Adipocyte (in vitro differentiated cells): ENCODE data around the gene NOP10.
"Not testable (repeated sequence)": the region's sequence is repeated elsewhere in the genome, so short reads cannot be mapped to it uniquely, and the experiment has no call there.

Source experiments
- DNase-seq: peaks from one replicate; pipeline ENCODE4 v3.0.0-alpha.2; 2015; ENCODE audit warnings: low read depth
- H3K27me3 ChIP-seq: replicated peaks from 2 replicates; pipeline ENCODE4 v1.7.0; 2013; ENCODE audit warnings: mild to moderate bottlenecking, low read length, moderate library complexity; ENCODE audit not compliant: control insufficient read depth, insufficient read depth
- H3K36me3 ChIP-seq: 2 replicates; pipeline ENCODE4 v1.7.0; 2013; ENCODE audit warnings: low read length, mild to moderate bottlenecking, moderate library complexity; ENCODE audit not compliant: control insufficient read depth, insufficient read depth, severe bottlenecking
- H3K4me1 ChIP-seq: 2 replicates; pipeline ENCODE4 v1.7.0; 2013; ENCODE audit warnings: mild to moderate bottlenecking, low read length, moderate library complexity; ENCODE audit not compliant: control insufficient read depth, insufficient read depth
- H3K4me3 ChIP-seq: 2 replicates; pipeline ENCODE4 v1.7.0; 2013; ENCODE audit warnings: mild to moderate bottlenecking, low read length, moderate library complexity
- H3K9ac ChIP-seq: 2 replicates; pipeline ENCODE4 v1.7.0; 2013; ENCODE audit warnings: mild to moderate bottlenecking, low read length, moderate library complexity
- H3K9me3 ChIP-seq: 2 replicates; pipeline ENCODE4 v1.7.0; 2013; ENCODE audit warnings: mild to moderate bottlenecking, low read length, moderate library complexity; ENCODE audit not compliant: control insufficient read depth

The NOP10 gene

DNA sequence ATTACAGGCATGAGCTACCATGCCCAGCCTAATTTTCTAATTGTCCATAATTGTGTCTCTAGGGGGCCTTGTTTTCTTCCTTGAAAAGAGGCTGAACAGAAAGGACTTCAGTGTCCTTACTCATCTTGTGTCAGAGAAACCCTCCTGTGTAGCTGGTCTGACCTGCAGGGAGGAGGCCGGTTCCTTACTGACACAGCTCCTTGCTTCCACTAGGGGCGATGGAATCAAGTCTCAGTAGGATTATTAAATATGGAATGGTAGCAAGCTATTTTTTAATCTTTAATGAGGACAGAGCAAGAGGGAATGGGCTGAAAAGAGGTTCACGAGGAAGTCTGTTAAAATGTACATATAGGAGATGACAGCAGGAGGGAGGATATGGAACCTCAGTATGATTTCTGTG is 15.4 kb upstream of the NOP10 start:
- Histone ChIP-seq H3K4me1 (no peaks in the 10 kb centered on the region), H3K36me3 (peaks cover 11% of the 10 kb centered on the region), H3K9ac (no peak overlapping the region), H3K9me3 (no peaks in the 10 kb centered on the region), H3K4me3 (no peak overlapping the region), H3K27me3 (no peaks in the 10 kb centered on the region)
- DNase-seq: no peak

DNA sequence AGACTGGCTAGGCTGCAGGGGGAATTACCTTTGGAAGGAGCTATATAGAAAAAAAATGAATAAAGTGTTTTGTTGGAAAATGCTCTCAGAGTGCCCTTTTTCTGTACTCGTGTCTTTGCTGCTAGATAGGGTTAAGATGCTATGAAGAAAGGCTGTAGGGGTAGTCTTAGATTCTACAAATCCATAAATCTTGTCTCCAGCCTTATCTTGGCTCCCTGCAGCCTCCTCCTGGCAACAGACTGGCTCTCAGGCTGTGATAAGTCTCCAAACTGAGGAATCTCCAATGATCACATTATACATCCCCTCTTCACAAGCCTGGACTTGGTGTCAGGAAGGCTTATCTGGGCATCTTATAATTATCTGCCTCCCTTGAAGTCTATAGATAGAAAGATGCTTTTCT is 14.7 kb upstream of the NOP10 start:
- Histone ChIP-seq H3K36me3 (peaks cover 11% of the 10 kb centered on the region), H3K4me1 (no peaks in the 10 kb centered on the region), H3K27me3 (no peaks in the 10 kb centered on the region), H3K9ac (no peak overlapping the region), H3K4me3 (no peak overlapping the region), H3K9me3 (no peaks in the 10 kb centered on the region)
- DNase-seq: no peak

DNA sequence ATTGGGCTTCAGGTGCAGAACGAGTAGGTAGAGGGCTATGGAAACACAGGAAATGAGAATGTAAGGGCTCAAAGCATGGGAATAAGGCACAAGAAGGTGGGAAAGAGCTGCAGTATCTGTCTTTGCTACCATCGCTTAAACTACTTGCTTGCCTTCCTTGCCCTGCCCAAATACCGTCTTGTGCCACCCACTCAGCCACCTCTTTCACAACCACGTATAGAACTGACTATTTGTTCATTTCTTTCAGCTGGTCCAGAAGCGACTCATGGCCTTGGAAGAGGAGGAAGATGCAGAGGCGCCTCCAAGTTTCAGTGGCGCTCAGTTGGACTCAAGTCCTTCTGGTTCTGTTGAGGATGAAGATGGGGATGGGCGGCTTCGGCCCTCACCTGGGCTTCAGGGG is 12.3 kb upstream of the NOP10 start:
- H3K4me1 ChIP-seq: no peaks in the 10 kb centered on the region
- no peaks in the 10 kb centered on the region for H3K9me3 ChIP-seq
- no peak for DNase-seq
- no peaks in the 10 kb centered on the region for H3K27me3 ChIP-seq
- H3K4me3 ChIP-seq: no peak overlapping the region
- peaks cover 8% of the 10 kb centered on the region for H3K36me3 ChIP-seq
- H3K9ac ChIP-seq: no peak overlapping the region

DNA sequence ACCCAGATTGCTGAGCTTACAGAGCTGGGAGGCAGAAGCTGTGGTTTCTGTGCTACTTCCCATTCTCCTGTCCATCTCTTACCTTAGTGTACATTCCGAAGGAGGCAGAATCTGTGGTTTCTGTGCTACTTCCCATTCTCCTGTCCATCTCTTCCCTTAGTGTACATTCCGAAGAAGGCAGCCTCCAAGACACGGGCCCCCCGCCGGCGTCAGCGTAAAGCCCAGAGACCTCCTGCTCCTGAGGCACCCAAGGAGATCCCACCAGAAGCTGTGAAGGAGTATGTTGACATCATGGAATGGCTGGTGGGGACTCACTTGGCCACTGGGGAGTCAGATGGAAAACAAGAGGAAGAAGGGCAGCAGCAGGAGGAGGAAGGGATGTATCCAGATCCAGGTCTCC is 11.3 kb upstream of the NOP10 start:
- no peak for DNase-seq
- Histone ChIP-seq H3K9ac (no peak overlapping the region), H3K27me3 (no peaks in the 10 kb centered on the region), H3K4me3 (no peak overlapping the region), H3K36me3 (peaks cover 5% of the 10 kb centered on the region), H3K4me1 (no peaks in the 10 kb centered on the region), H3K9me3 (no peaks in the 10 kb centered on the region)

DNA sequence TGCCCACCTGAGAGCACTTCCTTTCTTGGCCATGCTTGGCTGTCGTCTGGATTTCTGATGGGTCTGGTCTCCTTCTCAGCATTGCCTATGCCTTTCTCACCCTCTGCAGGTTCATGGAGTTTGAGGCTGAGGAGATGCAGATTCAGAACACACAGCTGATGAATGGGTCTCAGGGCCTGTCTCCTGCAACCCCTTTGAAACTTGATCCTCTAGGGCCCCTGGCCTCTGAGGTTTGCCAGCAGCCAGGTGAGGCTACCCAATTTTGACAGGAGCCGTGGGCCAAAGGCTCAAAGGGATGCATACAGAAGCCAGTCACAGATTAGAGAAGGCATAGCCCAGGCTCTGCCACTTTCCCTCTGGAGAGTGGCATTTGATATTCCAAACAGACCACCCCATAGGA is 10.7 kb upstream of the NOP10 start:
- no peak overlapping the region for H3K4me3 ChIP-seq
- no peak overlapping the region for H3K9ac ChIP-seq
- H3K9me3 ChIP-seq: no peaks in the 10 kb centered on the region
- no peaks in the 10 kb centered on the region for H3K4me1 ChIP-seq
- H3K27me3 ChIP-seq: no peaks in the 10 kb centered on the region
- DNase-seq: no peak
- peaks cover 5% of the 10 kb centered on the region for H3K36me3 ChIP-seq

DNA sequence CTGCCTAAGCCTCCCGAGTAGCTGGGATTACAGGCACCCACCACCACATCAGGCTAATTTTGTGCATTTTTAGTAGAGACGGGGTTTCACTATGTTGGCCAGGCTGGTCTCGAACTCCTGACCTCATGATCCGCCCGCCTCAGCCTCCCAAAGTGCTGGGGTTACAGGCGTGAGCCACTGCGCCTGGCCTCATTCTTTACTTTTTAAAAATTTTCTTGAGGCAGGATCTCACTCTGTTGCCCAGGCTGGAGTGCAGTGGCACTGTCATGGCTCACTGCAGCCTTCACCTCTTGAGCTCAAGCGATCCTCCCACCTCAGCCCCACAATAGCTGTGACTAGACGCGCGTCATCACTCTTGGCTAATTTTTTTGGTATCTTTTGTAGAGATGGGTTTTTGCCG is 10.1 kb upstream of the NOP10 start:
- not testable (repeated sequence) for H3K4me1 ChIP-seq, H3K9ac ChIP-seq, H3K27me3 ChIP-seq, H3K4me3 ChIP-seq, H3K9me3 ChIP-seq, H3K36me3 ChIP-seq, DNase-seq

DNA sequence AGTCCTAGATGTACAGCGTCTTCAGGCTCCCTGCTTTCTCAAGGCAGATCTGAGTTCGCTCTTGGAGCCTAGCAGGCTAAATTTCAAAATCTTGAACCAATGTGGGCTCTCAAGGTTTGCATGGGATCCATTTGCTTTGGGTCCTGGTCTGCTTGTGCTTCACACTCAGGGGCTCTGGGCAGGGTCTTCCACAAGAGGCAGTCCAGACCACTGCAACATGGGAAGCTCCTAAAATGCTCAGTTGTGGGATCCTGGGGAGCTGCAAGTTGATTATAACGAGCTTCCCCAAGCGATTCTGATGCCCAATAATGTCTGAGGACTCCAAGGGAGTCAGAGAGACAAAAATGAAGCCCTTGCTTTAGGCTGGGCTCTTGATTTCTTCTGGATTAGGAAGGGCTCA is 6.8 kb upstream of the NOP10 start:
- no peaks in the 10 kb centered on the region for H3K36me3 ChIP-seq
- H3K4me1 ChIP-seq: no peaks in the 10 kb centered on the region
- H3K4me3 ChIP-seq: no peak overlapping the region
- H3K9ac ChIP-seq: no peak overlapping the region
- no peaks in the 10 kb centered on the region for H3K9me3 ChIP-seq
- no peak for DNase-seq
- no peaks in the 10 kb centered on the region for H3K27me3 ChIP-seq

DNA sequence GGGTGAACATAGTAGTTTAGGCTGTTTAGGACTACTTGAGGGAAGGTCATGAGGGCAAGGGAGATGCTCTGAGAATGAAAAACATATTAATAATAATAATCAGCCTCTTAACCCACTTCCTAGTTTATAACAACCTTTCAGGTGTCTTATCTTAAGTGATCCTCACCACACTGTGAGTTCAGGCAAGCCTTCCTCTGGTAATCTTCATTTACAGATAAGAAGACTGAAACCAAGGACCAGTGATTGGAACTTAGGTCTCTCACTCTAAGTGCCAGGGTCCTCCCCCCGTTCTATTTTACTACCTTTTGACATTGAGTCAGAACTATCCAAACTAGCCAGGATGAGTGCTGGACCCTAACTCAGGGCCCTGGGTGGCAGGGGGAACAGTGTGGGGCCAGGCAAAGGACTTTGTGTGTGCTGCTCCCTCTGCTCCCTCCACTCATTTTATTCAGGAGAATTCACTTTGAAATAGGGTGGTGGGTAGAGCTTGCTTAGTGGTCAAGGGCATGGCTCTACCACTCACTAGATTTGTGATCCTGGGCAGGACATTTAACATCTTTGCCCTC is 5.9 kb upstream of the NOP10 start:
- Histone ChIP-seq H3K4me1 (no peaks in the 10 kb centered on the region), H3K9me3 (no peaks in the 10 kb centered on the region), H3K36me3 (no peaks in the 10 kb centered on the region), H3K9ac (no peak overlapping the region), H3K4me3 (no peak overlapping the region), H3K27me3 (no peaks in the 10 kb centered on the region)
- DNase-seq: no peak

DNA sequence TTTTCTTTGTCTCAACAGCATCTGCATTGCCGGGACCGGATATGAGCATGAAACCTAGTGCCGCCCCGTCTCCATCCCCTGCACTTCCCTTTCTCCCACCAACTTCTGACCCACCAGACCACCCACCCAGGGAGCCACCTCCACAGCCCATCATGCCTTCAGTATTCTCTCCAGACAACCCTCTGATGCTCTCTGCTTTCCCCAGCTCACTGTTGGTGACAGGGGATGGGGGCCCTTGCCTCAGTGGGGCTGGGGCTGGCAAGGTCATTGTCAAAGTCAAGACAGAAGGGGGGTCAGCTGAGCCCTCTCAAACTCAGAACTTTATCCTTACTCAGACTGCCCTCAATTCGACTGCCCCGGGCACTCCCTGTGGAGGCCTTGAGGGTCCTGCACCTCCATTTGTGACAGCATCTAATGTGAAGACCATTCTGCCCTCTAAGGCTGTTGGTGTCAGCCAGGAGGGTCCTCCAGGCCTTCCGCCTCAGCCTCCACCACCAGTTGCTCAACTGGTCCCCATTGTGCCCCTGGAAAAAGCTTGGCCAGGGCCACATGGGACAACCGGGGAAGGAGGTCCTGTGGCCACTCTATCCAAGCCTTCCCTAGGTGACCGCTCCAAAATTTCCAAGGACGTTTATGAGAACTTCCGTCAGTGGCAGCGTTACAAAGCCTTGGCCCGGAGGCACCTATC is 5.2 kb upstream of the NOP10 start:
- Histone ChIP-seq H3K9me3 (no peaks in the 10 kb centered on the region), H3K4me1 (no peaks in the 10 kb centered on the region), H3K36me3 (no peaks in the 10 kb centered on the region), H3K4me3 (no peak overlapping the region), H3K9ac (no peak overlapping the region), H3K27me3 (no peaks in the 10 kb centered on the region)
- DNase-seq: no peak

DNA sequence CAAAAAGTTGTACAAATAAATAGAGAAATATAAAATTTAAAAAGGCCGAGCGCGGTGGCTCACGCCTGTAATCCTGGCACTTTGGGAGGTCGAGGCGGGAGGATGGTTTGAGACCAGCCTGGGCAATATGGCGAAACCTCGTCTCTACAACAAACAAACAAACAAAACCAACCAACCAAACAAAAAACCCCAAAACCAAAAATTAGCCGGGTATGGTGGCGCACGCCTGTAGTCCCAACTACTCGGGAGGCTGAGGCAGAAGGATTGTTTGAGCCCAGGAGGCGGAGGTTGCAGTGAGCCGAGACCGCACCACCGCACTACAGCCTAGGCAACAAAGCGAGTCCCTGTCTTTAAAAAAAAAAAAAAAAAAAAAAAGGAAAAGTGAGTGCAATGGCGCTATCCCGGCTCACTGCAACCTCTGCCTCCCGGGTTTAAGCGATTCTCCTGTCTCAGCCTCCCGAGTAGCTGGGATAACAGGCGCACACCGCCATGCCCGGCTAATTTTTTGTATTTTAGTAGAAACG is 661 bp downstream of the NOP10 start:
- H3K36me3 ChIP-seq: peaks cover 11% of the 10 kb centered on the region

DNA sequence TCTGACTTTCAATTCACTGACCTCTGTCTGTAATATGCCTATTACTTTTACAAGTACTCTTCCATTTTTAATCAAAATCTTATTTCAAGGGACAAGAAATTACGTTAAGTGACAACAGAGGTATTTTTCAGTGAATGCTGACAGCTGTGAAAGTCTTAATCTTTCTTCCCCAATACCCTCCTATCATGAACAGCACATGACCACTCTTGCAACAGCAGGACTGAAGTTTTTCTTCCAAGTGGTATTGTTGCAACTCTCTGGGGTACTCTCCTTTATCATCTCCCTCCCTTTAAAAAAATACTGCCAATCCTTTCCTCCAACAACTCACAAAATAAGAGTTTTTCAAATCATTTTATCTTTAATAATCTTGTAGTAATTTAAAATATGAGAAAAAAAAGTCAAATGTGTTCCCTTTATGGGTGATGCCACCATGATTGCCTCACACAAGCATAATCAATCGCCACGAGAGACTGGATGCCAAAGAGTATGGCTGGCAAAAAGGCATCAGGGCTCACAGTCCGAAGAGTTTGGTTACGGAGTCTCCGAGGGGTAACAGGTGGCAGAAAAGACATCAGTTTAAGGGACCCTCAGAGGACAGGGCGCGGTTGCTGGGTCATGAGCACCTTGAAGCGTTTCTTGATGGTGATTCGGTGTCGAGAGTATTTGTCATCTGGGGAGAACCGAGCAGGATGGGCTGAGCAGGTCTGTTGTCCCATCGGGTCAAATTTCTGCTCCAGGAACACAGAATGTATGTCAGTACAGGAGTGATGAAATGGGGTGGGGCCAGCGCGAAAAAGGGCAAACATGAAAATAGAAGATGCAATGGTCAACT is 1.3 kb downstream of the NOP10 start:
- Histone ChIP-seq H3K9me3 (no peaks in the 10 kb centered on the region), H3K4me3 (peak overlapping the region; percentile 97)

More for the DNA sequence above, 661 bp downstream of the NOP10 start:
- H3K9ac ChIP-seq: peak overlapping the region; percentile 93
- not testable (repeated sequence) for H3K9me3 ChIP-seq, H3K27me3 ChIP-seq, DNase-seq
- H3K4me1 ChIP-seq: peaks cover 17% of the 10 kb centered on the region
- peak overlapping the region; percentile 97 for H3K4me3 ChIP-seq

More for the DNA sequence above, 1.3 kb downstream of the NOP10 start:
- Histone ChIP-seq H3K9ac (peak overlapping the region; percentile 93), H3K36me3 (peaks cover 11% of the 10 kb centered on the region), H3K27me3 (no peaks in the 10 kb centered on the region), H3K4me1 (peaks cover 23% of the 10 kb centered on the region)
- DNase-seq: no peak
